HT-29 (cell line): ENCODE data around the gene STAG3. TPM values are rescaled to one million over a fixed set of nuclear protein-coding genes. Genes with fewer than 3 reads are reported as not detected.
"Not testable (repeated sequence)": the region's sequence is repeated elsewhere in the genome, so short reads cannot be mapped to it uniquely, and the experiment has no call there.

ENCODE experiments used
- DNase-seq: peaks from one replicate; pipeline ENCODE4 v3.0.0-alpha.2; 2015; ENCODE audit warnings: low spot score
- total RNA-seq: library from RNA; depleted of rRNA; stranded (reverse); fragments of >200 nt; shearing (Covaris generic); gene quantifications from 2 replicates; pipeline ENCODE4 v1.2.3, GENCODE V29; 2014; rRNA removed

The STAG3 gene, protein sequence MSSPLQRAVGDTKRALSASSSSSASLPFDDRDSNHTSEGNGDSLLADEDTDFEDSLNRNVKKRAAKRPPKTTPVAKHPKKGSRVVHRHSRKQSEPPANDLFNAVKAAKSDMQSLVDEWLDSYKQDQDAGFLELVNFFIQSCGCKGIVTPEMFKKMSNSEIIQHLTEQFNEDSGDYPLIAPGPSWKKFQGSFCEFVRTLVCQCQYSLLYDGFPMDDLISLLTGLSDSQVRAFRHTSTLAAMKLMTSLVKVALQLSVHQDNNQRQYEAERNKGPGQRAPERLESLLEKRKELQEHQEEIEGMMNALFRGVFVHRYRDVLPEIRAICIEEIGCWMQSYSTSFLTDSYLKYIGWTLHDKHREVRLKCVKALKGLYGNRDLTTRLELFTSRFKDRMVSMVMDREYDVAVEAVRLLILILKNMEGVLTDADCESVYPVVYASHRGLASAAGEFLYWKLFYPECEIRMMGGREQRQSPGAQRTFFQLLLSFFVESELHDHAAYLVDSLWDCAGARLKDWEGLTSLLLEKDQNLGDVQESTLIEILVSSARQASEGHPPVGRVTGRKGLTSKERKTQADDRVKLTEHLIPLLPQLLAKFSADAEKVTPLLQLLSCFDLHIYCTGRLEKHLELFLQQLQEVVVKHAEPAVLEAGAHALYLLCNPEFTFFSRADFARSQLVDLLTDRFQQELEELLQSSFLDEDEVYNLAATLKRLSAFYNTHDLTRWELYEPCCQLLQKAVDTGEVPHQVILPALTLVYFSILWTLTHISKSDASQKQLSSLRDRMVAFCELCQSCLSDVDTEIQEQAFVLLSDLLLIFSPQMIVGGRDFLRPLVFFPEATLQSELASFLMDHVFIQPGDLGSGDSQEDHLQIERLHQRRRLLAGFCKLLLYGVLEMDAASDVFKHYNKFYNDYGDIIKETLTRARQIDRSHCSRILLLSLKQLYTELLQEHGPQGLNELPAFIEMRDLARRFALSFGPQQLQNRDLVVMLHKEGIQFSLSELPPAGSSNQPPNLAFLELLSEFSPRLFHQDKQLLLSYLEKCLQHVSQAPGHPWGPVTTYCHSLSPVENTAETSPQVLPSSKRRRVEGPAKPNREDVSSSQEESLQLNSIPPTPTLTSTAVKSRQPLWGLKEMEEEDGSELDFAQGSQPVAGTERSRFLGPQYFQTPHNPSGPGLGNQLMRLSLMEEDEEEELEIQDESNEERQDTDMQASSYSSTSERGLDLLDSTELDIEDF
- total RNA-seq, result 0.05 and 0.08 TPM in 2 replicates

DNA sequence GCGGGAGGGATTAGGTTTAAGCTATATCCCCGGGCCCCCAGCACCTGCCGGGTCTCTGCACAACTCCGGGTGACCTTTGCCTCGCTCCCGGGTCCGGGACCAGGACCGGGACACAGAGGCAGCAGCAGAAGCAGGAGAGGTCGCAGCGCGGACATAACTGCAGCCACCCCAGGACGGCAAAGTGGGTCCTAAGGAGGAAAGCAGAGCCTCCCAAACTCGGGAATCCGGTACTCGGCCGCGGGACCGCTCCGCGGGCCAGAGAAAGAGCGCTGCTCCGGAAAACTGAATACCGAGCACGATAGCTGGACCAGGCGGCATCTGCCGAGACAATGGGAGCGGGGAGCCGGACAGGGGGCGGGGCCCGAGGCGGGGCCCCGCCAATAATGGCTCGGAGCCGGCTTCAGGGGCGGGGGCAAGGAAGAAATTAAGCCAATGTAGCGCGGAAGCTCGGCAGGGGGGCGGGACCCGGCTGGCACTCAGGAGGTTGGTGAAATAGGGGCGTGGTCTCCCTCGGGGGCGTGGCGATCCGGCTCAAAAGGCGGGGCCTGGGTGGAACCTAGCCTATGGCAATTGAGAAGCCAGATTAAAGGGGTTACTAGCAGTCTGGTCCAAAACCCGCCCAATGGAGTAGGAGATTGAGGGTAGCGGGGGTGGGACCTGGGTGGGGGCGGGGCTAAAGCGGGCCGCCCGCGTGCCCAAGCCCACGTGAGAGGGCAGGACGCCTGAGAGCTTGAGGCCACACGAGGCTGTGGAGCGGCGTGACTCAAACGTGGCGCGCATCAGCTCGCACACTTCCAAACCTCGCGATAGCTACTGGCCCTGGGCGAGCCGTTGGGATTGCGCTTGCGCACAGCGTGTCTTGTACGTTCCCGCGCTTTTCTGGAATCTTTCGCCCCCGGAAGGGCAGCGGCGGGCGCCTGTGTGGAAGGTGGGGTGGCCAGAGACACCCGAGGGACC is at the start of gene STAG3, which contains the start of gene GPC2:
Gene STAG3 (plus strand): TSS at position 874 of the 957 bp plus-strand sequence. CDS start 2,639 bp downstream, outside the sequence.
Gene GPC2 (minus strand): TSS at position 337 of the 957 bp plus-strand sequence. CDS start 182 bp downstream, at position 155.
- peak; percentile 98 for DNase-seq

DNA sequence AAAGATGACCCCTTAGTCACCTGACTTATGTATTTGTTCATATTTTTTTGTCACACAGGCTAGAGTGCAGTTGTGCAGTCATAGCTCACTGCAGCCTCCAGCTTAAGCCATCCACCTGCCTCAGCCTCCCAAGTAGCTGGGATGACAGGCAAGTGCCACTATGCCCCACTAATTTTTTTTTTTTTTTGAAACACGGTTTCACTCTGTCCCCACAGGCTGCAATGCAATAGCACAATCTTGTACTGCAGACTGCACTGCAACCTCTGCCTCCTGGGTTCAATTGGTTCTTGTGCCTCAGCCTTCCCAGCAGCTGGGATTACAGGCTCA is 49.1 kb upstream of the STAG3 start:
- DNase-seq, result no peak

DNA sequence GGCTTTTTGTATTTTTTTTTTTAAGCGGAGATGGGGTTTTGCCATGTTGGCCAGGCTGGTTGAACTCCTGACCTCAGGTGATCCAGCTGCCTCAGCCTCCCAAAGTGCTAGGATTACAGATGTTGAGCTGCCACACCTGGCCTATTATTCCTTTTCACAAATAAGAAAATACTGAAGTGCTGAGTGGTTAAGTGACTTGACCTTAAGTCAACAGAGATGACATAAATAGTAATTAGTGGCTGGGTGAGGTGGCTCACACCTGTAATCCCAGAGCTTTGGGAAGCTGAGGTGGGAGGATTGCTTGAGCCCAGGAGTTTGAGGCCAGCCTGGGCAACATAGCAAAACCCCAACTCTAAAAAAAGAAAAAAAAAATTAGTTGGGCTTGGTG is 47.5 kb upstream of the STAG3 start:
- DNase-seq, result not testable (repeated sequence)

DNA sequence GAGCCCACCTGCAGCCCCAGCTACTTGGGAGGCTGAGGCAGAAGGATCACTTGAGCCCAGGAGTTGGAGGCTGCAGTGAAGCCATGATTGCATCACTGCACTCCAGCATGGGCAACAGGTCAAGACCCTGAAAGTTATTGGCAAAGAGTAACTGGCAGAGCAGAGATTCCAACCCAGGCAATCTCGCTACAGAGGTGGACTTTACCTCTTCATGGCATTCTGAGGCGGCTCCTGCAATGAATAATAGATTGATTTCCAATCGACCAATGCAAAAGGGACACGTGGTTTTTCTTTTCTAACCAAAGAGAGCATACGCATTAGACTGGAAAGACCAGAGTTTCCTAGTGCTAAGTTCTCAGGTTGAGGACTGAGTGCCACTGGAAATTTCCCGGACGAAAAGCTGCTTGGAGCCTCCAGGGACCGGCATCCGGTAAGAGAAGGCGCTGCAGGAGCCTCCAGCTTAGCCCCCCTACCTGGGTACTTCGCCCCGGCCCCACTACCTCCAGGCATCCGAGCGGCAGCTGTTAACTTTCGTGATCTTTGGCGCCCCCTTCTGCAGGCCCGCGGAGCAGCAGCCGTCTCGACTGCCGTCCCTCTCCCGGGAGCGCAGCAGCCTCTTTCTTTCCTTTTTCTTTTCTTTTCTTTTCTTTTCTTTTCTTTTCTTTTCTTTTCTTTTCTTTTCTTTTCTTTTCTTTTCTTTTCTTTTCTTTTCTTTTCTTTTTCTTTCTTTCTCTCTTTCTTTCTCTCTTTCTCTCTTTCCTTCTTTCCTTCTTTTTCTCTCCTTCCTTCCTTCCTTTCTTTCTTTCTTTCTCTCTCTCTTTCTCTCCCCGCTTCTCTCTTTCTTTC is 46.9 kb upstream of the STAG3 start:
- DNase-seq, result peak; percentile 81

DNA sequence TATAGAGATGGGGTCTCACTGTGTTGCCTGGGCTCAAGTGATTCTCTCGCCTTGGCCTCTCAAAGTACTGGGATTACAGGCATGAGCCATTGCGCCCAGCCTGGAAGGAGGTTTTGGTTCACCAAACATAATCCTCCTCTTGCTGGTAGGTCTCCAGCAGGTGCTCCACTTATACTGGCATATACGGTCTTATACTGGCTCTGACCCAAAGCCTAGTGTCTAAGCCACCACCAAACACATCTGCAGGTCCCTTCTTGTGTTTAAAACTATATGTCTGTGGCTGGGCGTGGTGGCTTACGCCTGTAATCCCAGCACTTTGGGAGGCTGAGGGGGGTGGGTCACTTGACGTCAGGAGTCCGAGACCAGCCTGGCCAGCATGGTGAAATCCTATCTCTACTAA is 45.6 kb upstream of the STAG3 start:
- no peak for DNase-seq

DNA sequence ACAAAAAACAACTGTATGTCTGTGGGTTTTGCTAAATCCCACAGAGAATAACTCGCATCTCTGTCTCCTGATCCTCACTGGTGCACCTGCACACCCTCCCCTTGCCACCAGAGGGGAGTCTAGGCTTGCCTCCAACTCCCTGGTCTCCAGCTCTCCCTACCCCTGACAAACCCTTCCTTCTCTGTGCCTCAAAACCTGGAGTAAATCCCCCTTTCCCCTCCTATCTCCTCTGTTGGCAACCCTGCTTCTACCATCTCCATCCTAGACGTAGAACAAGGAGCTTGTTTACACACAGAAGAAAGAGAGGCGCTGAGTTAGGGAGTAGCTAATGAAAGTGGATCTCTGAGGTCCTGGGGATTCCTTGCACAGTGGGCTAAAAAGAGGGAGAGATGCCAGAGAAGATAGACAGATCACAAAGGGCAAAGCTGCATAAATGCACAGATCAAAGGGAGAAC is 45.0 kb upstream of the STAG3 start:
- DNase-seq, result peak; percentile 85

DNA sequence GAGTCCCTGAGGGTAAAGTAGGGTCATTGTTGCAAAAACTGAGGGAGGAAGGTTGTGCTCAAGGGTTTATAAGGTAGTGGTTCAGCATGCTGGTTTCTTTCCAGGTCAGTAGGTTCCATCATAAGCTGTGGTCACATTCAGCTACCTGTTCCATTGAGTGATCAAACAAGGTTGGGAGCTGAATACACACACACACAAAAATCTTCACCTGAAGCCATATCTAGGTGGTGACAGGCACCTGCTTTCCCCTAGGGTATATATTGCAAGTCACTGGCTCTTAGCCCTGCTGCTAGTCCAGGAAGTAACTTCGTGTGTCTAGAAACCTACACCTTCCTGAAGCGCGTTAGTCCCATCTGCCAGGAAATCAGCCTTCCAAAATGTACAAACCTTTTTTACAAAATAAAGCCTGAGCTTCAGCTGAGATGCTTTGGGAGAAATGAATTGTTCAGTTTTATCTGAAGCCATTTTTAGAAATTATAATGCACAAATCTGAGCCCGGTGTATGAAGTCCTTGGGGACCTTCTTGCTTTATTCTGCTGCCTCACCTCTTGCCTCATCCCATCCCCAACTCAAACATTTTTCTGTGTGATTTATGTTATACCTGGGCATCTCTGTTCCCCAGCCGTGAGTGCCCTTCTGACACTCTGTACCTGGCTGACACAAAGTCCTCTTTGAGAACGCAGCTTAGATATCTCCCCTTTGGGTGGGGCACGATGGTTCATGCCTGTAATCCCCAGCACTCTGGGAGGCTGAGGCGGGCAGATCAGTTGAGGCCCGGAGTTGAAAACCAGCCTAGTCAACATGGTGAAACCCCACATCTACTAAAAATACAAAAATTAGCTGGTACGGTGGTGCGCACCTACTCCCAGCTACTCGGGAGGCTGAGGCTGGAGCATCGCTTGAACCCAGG is 39.6 kb upstream of the STAG3 start:
- no peak for DNase-seq

DNA sequence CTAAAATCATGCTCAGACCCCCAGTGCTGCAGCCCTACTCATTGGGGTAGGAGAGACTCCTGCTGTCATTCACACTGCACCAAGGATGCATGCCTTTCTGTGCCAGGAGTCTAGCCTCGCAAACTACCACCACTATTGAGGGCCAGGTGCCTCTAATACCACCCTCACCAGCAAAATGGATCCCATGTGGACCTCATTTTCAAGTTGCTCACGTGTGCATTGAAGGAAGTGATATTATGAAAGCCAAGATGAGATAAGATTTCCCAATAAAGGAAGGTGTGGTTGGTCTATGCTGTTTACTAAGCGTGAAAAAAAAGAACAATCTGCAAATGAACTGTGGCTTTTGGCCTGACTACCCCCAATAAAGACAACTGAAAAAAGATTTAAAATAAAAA is 36.2 kb upstream of the STAG3 start:
- no peak for DNase-seq

DNA sequence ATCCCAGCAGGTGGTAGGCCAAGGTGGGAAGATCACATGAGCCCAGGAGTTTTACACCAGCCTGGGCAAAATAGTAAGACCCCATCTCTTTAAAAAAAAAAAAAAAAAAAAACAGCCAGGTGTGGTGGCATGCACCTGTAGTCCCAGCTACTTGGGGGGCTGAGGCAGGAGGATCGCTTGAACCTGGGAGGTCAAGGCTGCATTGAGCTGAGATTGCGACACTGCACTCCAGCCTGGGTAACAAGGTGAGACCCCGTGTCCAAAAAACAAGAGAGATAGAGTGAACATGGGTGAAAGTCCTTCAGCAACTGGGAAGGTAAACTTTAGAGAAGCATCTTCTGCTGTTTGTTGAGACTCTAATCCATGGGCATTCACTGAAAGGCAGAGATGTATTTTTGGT is 35.3 kb upstream of the STAG3 start:
- DNase-seq, result no peak

DNA sequence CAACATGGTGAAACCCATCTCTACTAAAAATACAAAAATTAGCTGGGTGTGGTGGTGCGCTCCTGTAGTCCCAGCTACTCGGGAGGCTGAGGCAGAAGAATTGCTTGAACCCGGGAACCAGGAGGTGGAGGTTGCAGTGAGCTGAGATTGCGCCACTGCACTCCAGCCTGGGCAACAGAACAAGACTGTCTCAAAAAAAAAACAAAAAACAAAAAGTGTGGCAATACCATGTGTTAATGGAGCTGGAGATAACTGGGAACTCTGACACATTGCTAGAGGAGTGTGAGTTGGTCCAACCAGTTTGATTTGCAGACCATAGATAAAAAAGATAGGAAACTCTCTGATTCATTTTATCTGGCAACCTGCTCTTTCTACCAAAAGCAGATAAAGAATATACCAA is 31.4 kb upstream of the STAG3 start:
- DNase-seq, result not testable (repeated sequence)

DNA sequence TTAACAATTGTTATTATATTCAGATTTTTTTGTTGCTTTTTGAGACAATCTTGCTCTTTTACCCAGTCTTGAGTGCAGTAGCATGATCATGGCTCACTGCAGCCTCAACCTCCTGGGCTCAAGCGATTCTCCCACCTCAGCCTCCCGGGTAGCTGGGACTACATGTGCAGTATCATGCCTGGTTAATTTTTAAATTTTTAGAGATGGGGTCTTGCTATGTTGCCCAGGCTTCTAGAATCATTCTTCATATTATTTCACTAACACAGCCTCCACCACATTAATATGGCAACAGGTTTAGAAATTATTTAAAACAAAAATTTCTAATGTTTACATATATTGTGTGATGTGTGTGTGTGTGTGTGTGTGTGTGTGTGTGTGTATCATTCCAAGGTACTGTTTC is 30.4 kb upstream of the STAG3 start:
- DNase-seq, result no peak

DNA sequence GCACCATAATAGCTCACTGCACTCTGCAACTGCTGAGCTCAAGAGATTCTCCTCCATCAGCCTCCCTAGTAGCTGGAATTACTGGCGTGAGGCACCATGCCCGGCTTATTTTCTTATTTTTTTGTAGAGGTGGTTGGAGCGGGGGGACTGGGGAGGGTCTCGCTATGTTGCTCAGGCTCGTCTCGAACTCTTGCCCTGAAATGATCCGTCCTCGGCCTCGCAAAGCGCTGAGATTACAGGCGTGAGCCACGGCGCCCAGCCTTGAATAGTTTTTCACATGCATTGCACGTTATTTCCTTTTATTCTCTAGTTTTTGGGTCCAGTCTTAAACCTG is 29.5 kb upstream of the STAG3 start:
- no peak for DNase-seq

DNA sequence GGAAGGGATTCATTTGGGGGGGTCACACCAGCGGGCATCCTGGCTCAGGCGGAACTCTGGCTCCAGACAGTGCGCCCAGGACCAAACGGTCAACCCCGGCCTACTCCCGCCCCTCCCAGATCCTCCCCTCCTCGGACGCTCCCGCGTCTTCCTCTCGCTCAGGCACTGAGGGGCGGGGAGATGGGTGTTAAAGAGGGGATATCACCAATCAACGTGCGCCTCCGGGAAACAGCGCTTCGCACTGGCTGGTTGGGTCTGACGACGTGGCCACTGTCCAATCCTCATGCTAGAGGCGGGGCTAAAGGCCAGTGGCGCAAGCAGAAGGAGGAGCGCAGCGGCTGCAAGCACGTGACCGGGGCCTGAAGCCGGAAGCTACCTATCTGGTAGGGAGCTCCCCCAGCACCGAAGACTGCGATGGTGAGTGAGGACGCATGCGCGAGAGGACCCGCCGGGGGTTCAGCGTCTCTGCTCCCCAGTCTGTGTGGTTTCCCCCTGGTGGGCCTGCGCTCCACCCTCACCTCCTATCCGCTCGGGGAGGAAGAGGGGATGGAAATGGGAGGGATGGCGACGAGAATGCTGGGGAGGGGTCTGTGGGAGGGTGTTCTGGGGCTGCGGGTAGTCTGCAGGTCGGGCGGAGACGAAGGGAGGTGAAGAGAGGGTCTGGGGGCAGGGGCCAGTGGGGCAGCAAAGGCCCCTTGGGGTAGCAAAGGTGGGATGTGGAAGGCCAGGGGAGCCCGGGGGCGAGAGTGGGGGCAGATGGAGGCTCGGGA is 29.0 kb upstream of the STAG3 start, which contains the start of gene LAMTOR4:
Gene LAMTOR4 (plus strand): TSS at position 360 of the 770 bp plus-strand sequence. CDS start 55 bp downstream, at position 415.
- DNase-seq, result peak; percentile 100

DNA sequence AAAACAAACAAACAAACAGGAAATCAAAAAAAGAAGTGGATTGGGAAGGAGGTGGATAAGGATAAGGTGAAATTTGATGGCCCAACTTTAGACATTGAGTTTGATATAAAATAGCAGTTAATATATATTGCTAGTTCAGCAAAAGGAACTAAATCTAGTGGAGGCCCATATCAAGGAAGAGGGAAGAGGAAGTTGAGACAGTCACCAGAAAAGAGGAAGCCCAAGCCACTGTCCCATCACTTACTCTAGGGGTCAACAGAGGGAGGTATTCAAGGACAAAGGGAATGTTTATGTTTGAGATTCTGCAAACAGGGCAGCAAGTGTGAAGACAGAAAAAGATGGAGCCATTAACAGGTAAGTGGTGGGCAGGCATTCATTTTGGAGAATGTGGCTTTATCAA is 25.3 kb upstream of the STAG3 start:
- DNase-seq, result no peak

DNA sequence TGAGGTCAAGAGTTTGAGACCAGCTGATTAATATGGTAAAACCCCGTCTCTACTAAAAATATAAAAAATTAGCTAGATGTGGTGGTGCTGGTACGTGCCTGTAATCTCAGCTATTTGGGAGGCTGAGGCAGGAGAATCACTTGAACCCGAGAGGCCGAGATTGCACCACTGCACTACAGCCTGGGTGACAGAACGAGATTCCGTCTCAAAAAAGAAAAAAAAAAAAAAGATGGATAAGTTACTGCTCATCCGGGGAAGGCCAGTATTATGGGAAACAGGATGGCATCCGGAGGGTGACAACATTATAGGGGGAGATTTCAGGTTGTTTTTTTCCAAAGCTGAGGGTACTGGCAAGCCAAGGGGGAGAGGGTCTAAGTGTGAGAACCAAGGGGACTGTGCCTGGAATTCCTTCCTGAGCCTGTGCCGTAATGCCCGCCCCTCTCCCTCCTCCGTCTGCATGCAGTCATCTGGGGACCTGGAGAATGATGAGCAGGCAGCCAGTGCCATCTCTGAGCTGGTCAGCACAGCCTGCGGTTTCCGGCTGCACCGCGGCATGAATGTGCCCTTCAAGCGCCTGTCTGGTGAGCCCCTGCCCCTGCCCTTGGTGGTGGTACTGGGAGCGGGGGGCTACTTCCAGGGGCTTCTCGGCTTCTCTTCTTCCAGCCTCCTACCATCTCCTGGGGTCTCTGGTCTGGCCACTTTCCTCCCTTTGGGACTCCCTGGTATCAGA is 24.6 kb upstream of the STAG3 start:
- DNase-seq, result no peak

DNA sequence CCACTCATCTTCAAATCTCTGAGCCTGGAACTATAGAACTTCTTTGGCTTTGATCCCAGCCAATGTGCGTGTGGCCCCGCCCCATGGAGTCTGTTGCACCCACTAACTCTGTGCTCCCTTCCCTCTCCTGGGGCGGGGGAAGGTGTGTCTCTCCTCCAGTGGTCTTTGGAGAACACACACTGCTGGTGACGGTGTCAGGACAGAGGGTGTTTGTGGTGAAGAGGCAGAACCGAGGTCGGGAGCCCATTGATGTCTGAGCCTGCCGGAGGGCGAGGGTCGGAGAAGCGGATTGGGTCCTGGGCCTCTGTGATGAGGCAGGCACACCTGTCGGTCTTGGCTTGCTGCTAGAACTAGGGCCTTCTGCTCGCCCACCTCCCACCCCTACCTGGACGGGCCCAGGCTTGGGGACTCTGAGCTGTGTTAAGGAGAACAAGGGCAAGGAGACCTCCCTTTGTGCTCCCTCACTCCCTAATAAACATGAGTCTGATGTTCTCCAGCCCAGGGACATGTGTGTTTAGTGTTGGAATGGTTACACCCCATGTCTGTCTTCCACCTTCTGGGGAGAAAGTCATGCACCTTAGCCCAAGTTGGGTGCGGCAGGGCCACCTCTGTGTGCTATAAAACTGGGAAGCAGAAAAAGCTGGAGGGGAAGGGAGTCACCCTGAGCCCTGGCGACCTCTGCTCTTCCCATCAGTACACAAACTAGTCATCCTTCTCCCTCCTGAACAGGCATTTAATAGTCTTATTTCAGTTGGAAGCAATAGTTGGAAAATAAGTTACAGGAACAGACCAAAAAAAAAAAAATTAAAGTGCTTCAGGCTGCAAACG is 23.8 kb upstream of the STAG3 start:
- DNase-seq, result peak; percentile 44
